NT2/D1 (cell line): Measurements from ENCODE around the gene ORM1.

Experiments
- SUZ12 ChIP-seq: IDR thresholded peaks from 2 replicates; pipeline ENCODE4 v1.6.1; 2011; ENCODE audit not compliant: insufficient read length, insufficient read depth; ENCODE audit errors: extremely low read depth
- YY1 ChIP-seq: IDR thresholded peaks from 2 replicates; pipeline ENCODE4 v1.6.1; 2011; ENCODE audit not compliant: insufficient read length, insufficient read depth
- ZNF274 ChIP-seq: IDR thresholded peaks from 2 replicates; pipeline ENCODE4 v1.6.1; 2011; ENCODE audit warnings: mild to moderate bottlenecking, low read depth, low read length

GRCh38 chr9:114280636-114281472, 42.0 kb upstream of the ORM1 start:
- TF ChIP-seq YY1 (no peak), ZNF274 (no peak), SUZ12 (no peak)
